Astrocyte (in vitro differentiated cells and primary cell): ENCODE results near the gene VWA5B1. TPM values are rescaled to one million over a fixed set of nuclear protein-coding genes. Genes with fewer than 3 reads are reported as not detected.

ENCODE experiments used
- DNase-seq: peaks from one replicate; pipeline ENCODE4 v3.0.0-alpha.2; 2010; ENCODE audit warnings: low read depth
- FAIRE-seq: peaks from 2 replicates; lab custom pipeline; 2011; peaks lifted over from hg19 to GRCh38; lab: Jason Lieb, UNC
- H2AFZ ChIP-seq: 2 replicates; pipeline ENCODE4 v1.6.0; 2012; ENCODE audit warnings: low read depth, low read length, inconsistent platforms
- H3K27ac ChIP-seq: 2 replicates; pipeline ENCODE4 v1.5.1; 2011; ENCODE audit warnings: low read depth, low read length, inconsistent platforms
- H3K27me3 ChIP-seq: 2 replicates; pipeline ENCODE4 v1.6.0; 2011; ENCODE audit warnings: low read length, inconsistent platforms; ENCODE audit not compliant: insufficient read depth
- H3K36me3 ChIP-seq: 2 replicates; pipeline ENCODE4 v1.5.1; 2011; ENCODE audit warnings: low read length, inconsistent platforms; ENCODE audit not compliant: insufficient read depth
- H3K4me1 ChIP-seq: 2 replicates; pipeline ENCODE4 v1.5.1; 2011; ENCODE audit warnings: low read length, inconsistent platforms; ENCODE audit not compliant: insufficient read depth
- H3K4me2 ChIP-seq: 2 replicates; pipeline ENCODE4 v1.6.0; 2012; ENCODE audit warnings: low read length, inconsistent platforms
- H3K4me3 ChIP-seq: 2 replicates; pipeline ENCODE4 v1.5.1; 2011; ENCODE audit warnings: low read depth, mild to moderate bottlenecking, low read length, inconsistent platforms; ENCODE audit not compliant: insufficient read depth
- H3K79me2 ChIP-seq: 2 replicates; pipeline ENCODE4 v1.6.0; 2012; ENCODE audit warnings: mild to moderate bottlenecking, low read length, inconsistent platforms; ENCODE audit not compliant: insufficient read depth
- H3K9ac ChIP-seq: 2 replicates; pipeline ENCODE4 v1.6.0; 2012; ENCODE audit warnings: mild to moderate bottlenecking, low read length, inconsistent platforms
- H3K9me3 ChIP-seq: 2 replicates; pipeline ENCODE4 v1.5.1; 2012; ENCODE audit warnings: low read depth, mild to moderate bottlenecking, low read length, inconsistent platforms; ENCODE audit not compliant: insufficient read depth
- H4K20me1 ChIP-seq: 2 replicates; pipeline ENCODE4 v1.6.0; 2012; ENCODE audit warnings: low read length, inconsistent platforms; ENCODE audit not compliant: insufficient read depth
- H3K27ac Mint-ChIP-seq: one replicate; pipeline ENCODE4 v1.8.0; 2021; ENCODE audit warnings: mild to moderate bottlenecking, mixed read lengths; ENCODE audit not compliant: unreplicated experiment
- H3K27me3 Mint-ChIP-seq: one replicate; pipeline ENCODE4 v1.8.0; 2021; ENCODE audit warnings: low read depth, mixed read lengths; ENCODE audit not compliant: unreplicated experiment
- H3K36me3 Mint-ChIP-seq: one replicate; pipeline ENCODE4 v1.8.0; 2021; ENCODE audit warnings: low read depth, mixed read lengths; ENCODE audit not compliant: unreplicated experiment
- H3K4me1 Mint-ChIP-seq: one replicate; pipeline ENCODE4 v1.8.0; 2021; ENCODE audit warnings: low read depth, mixed read lengths; ENCODE audit not compliant: unreplicated experiment
- H3K4me3 Mint-ChIP-seq: one replicate; pipeline ENCODE4 v1.8.0; 2021; ENCODE audit warnings: mild to moderate bottlenecking, moderate library complexity, mixed read lengths; ENCODE audit not compliant: unreplicated experiment
- H3K9me3 Mint-ChIP-seq: one replicate; pipeline ENCODE4 v1.8.0; 2021; ENCODE audit warnings: mild to moderate bottlenecking, mixed read lengths; ENCODE audit not compliant: unreplicated experiment
- EZH2 ChIP-seq: IDR thresholded peaks from 2 replicates; pipeline ENCODE4 v1.6.1; 2012; ENCODE audit warnings: mild to moderate bottlenecking, low read length, inconsistent platforms; ENCODE audit not compliant: insufficient read depth
- total RNA-seq: library from RNA; stranded (reverse); gene quantifications from 2 replicates; pipeline ENCODE4 v1.2.1, GENCODE V29; 2021
- TF ChIP-seq, protein P1 (sequence below): IDR thresholded peaks from 2 replicates; pipeline ENCODE4 v1.5.1; 2011; ENCODE audit warnings: low read depth, mild to moderate bottlenecking, inconsistent platforms, low read length, moderate library complexity; ENCODE audit not compliant: insufficient read depth

Gene VWA5B1
- total RNA-seq, 1 donor from 2014 or later, result not detected

DNA sequence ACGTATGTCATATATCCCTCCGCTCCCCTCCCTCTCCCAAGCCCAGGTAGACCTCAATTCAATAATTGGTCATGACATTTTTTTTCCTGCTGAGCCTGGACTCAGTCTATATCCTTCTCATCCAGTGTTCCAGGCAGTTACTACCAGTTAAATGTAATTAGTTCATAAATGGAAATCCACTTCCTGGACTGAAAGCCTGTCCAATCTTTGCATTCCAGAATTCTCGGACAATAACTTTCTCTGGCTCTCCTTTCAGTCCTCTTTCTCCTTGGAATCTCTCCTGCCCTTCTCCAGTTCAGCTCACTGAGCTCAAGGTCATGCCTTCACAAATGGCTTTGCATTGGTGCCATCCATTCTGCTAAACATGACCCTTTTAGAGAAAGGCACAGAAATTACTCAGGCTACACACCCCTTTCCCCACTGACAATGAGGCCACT is 34.8 kb downstream of the VWA5B1 start:
- H3K4me1 Mint-ChIP-seq, result peaks cover 15% of the 10 kb centered on the region
- DNase-seq (no peak), FAIRE-seq (no peak)
- TF ChIP-seq, protein P1, sequence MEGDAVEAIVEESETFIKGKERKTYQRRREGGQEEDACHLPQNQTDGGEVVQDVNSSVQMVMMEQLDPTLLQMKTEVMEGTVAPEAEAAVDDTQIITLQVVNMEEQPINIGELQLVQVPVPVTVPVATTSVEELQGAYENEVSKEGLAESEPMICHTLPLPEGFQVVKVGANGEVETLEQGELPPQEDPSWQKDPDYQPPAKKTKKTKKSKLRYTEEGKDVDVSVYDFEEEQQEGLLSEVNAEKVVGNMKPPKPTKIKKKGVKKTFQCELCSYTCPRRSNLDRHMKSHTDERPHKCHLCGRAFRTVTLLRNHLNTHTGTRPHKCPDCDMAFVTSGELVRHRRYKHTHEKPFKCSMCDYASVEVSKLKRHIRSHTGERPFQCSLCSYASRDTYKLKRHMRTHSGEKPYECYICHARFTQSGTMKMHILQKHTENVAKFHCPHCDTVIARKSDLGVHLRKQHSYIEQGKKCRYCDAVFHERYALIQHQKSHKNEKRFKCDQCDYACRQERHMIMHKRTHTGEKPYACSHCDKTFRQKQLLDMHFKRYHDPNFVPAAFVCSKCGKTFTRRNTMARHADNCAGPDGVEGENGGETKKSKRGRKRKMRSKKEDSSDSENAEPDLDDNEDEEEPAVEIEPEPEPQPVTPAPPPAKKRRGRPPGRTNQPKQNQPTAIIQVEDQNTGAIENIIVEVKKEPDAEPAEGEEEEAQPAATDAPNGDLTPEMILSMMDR, result no peak
- no peak for TF ChIP-seq EZH2
- Histone ChIP-seq H2AFZ (no peak overlapping the region), H3K9me3 (no peaks in the 10 kb centered on the region), H3K27ac (no peak overlapping the region), H3K4me2 (no peak overlapping the region), H3K27me3 (no peaks in the 10 kb centered on the region), H4K20me1 (no peaks in the 10 kb centered on the region), H3K4me1 (peaks cover 19% of the 10 kb centered on the region), H3K36me3 (no peaks in the 10 kb centered on the region), H3K79me2 (no peaks in the 10 kb centered on the region), H3K9ac (no peak overlapping the region), H3K4me3 (no peak overlapping the region)
- peaks cover 58% of the 10 kb centered on the region for H3K27me3 Mint-ChIP-seq
- no peak overlapping the region for H3K27ac Mint-ChIP-seq
- H3K9me3 Mint-ChIP-seq, result peaks cover 1% of the 10 kb centered on the region
- no peak overlapping the region for H3K4me3 Mint-ChIP-seq
- no peaks in the 10 kb centered on the region for H3K36me3 Mint-ChIP-seq

DNA sequence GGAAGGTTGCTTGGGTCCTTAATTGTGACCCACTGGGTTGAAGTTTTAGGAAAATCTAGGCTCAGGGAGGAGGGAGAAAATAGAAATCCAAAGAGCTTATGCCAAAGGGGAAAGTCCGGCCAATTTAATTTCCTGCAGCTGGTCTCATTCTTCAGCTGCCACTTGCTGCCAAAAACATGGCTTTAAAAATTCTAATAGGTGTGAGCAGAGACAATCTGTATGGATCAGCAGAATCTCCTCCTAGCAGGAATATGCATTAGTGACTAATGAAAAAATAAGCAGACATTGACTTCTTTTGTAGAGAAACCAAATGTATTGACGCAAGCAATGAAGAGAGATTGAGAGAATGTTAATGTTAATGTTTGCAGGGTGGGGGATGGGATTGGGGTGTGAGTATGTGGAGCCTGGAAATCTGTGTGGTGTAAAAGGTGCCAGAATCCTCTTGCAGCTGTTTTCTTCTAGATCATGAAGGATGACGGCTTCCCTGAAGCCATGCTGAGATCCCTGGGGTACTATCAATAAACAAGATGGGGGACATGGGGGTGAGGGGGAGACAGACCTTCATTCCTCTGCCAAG is 35.3 kb downstream of the VWA5B1 start:
- no peak overlapping the region for H3K4me2 ChIP-seq

DNA sequence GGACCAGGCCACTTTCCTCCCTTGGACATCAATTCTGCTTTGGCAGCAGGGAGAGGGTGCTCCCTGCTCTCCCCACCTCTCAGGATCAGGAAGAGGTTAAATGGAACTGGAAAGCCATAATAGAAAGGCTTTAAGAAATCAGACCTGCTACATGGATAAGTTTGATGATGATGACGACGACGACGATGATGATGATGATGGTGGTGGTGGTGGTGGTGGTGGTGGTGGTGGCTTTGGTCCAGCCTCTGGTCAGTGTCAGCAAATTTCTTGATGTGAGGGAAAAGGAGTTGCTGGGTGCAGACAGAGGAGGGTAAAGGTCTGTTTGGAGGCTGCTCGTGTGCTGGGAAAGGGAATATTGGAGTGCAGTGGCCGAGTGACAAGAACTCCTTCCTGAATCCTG is 36.8 kb downstream of the VWA5B1 start:
- peaks cover 66% of the 10 kb centered on the region for H3K27me3 Mint-ChIP-seq
- no peak overlapping the region for H3K27ac ChIP-seq
- peaks cover 7% of the 10 kb centered on the region for H3K4me1 Mint-ChIP-seq
- H3K27ac Mint-ChIP-seq, result no peak overlapping the region
- H2AFZ ChIP-seq, result no peak overlapping the region
- peaks cover 1% of the 10 kb centered on the region for H3K9me3 Mint-ChIP-seq
- FAIRE-seq, result no peak
- H3K9me3 ChIP-seq, result no peaks in the 10 kb centered on the region
- H3K27me3 ChIP-seq, result peaks cover 6% of the 10 kb centered on the region
- no peak for TF ChIP-seq EZH2
- TF ChIP-seq, protein P1, result no peak
- H3K36me3 Mint-ChIP-seq, result no peaks in the 10 kb centered on the region
- no peaks in the 10 kb centered on the region for H3K36me3 ChIP-seq
- no peaks in the 10 kb centered on the region for H4K20me1 ChIP-seq
- H3K4me1 ChIP-seq, result peaks cover 18% of the 10 kb centered on the region
- H3K79me2 ChIP-seq, result no peaks in the 10 kb centered on the region
- no peak overlapping the region for H3K4me3 Mint-ChIP-seq
- no peak overlapping the region for H3K4me3 ChIP-seq
- no peak for DNase-seq
- no peak overlapping the region for H3K4me2 ChIP-seq
- H3K9ac ChIP-seq, result no peak overlapping the region

More for the DNA sequence above, 35.3 kb downstream of the VWA5B1 start:
- no peak overlapping the region for H3K4me3 ChIP-seq
- TF ChIP-seq EZH2, result no peak
- TF ChIP-seq, protein P1, result no peak
- H3K79me2 ChIP-seq, result no peaks in the 10 kb centered on the region
- no peak overlapping the region for H2AFZ ChIP-seq
- peaks cover 60% of the 10 kb centered on the region for H3K27me3 Mint-ChIP-seq
- H3K27ac Mint-ChIP-seq, result no peak overlapping the region
- peaks cover 15% of the 10 kb centered on the region for H3K4me1 Mint-ChIP-seq
- no peaks in the 10 kb centered on the region for H3K9me3 ChIP-seq
- no peak overlapping the region for H3K4me3 Mint-ChIP-seq
- DNase-seq, result peak; percentile 34
- no peaks in the 10 kb centered on the region for H3K36me3 ChIP-seq
- H3K36me3 Mint-ChIP-seq, result no peaks in the 10 kb centered on the region
- no peak for FAIRE-seq
- no peaks in the 10 kb centered on the region for H3K27me3 ChIP-seq
- peaks cover 1% of the 10 kb centered on the region for H3K9me3 Mint-ChIP-seq
- no peaks in the 10 kb centered on the region for H4K20me1 ChIP-seq
- no peak overlapping the region for H3K9ac ChIP-seq
- no peak overlapping the region for H3K27ac ChIP-seq
- peaks cover 19% of the 10 kb centered on the region for H3K4me1 ChIP-seq
